ENCODE data around the gene THADA. TPM values are rescaled to one million over a fixed set of nuclear protein-coding genes. Genes with fewer than 3 reads are reported as not detected.

Gene THADA
- total RNA-seq, 1 experiment from 2014 or later: 29.4 TPM

DNA sequence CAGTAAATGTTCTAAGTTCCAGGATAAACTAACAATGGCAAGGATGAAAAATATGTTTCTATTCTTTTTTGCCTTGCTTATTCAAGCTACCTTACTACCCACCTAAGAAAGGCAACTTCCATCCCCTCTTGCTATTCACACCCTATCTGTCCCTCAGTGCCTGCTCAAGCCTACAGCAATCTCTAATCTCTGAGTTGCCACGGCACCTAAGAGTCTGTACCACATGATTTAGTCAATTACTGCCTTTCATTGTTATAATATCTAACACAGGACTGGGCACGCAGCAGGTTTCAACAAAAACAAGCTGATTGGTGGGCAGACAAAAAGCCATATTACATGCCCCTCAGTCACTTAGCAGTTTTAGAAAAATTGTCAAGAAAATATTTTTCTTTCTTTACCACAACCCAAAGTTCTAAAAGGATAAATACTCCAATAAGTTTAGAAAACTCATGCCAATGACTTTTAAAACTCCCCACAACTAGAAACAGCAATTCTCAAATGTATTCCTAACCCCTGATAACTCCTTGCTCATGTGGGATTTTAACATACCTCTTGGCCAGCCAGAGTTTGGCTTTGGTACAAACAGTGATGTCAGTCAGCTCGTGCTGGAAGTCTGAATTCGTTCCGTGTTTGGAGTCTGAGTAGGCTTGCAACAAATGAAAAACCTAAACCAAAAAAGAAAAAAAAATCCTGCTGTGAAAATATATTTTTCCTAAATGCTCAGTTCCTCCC, 252.1 kb downstream of the THADA start:
- Histone ChIP-seq H2AFZ (ENCODE audit: low read length) (no peak overlapping the region), H3K4me3 (ENCODE audit: low read length) (no peak overlapping the region), H3K27ac (ENCODE audit: low read length) (no peak overlapping the region), H3K9me2 (replicated peaks; ENCODE audit: insufficient read depth, low read length) (no peaks in the 10 kb centered on the region), H3K79me2 (ENCODE audit: low read length) (no peaks in the 10 kb centered on the region), H3K9me3 (ENCODE audit: low read length) (no peaks in the 10 kb centered on the region), H3K9ac (ENCODE audit: low read length) (no peak overlapping the region), H3K4me2 (ENCODE audit: low read depth, low read length, poor library complexity, severe bottlenecking) (no peak overlapping the region), H3K27me3 (ENCODE audit: low read length) (no peaks in the 10 kb centered on the region), H3K4me1 (ENCODE audit: low read length) (no peaks in the 10 kb centered on the region), H4K20me1 (ENCODE audit: insufficient read depth, low read depth, low read length) (no peaks in the 10 kb centered on the region), H3K36me3 (ENCODE audit: insufficient read depth, low read length) (no peaks in the 10 kb centered on the region)
- no peak for DNase-seq

- Histone ChIP-seq H3K9me3 (ENCODE audit: low read length) (no peaks in the 10 kb centered on the region), H3K27me3 (ENCODE audit: low read length) (no peaks in the 10 kb centered on the region), H3K79me2 (ENCODE audit: low read length) (no peaks in the 10 kb centered on the region), H2AFZ (ENCODE audit: low read length) (no peak overlapping the region), H3K4me2 (ENCODE audit: low read depth, low read length, poor library complexity, severe bottlenecking) (no peak overlapping the region), H3K4me1 (ENCODE audit: low read length) (no peaks in the 10 kb centered on the region), H4K20me1 (ENCODE audit: insufficient read depth, low read depth, low read length) (no peaks in the 10 kb centered on the region), H3K27ac (ENCODE audit: low read length) (no peak overlapping the region), H3K4me3 (ENCODE audit: low read length) (no peak overlapping the region), H3K9me2 (replicated peaks; ENCODE audit: insufficient read depth, low read length) (no peaks in the 10 kb centered on the region), H3K9ac (ENCODE audit: low read length) (no peak overlapping the region), H3K36me3 (ENCODE audit: insufficient read depth, low read length) (no peaks in the 10 kb centered on the region)
- DNase-seq: no peak
These were observed 253.7 kb downstream of the THADA start for GRCh38 chr2:43341959-43342757.

- H4K20me1 ChIP-seq (ENCODE audit: insufficient read depth, low read depth, low read length): no peaks in the 10 kb centered on the region
- H3K4me1 ChIP-seq (ENCODE audit: low read length): no peaks in the 10 kb centered on the region
- H3K4me3 ChIP-seq (ENCODE audit: low read length): no peak overlapping the region
- no peaks in the 10 kb centered on the region for H3K9me3 ChIP-seq (ENCODE audit: low read length)
- no peaks in the 10 kb centered on the region for H3K79me2 ChIP-seq (ENCODE audit: low read length)
- H3K36me3 ChIP-seq (ENCODE audit: insufficient read depth, low read length): no peaks in the 10 kb centered on the region
- H2AFZ ChIP-seq (ENCODE audit: low read length): no peak overlapping the region
- no peak overlapping the region for H3K4me2 ChIP-seq (ENCODE audit: low read depth, low read length, poor library complexity, severe bottlenecking)
- no peak overlapping the region for H3K27ac ChIP-seq (ENCODE audit: low read length)
- no peaks in the 10 kb centered on the region for H3K27me3 ChIP-seq (ENCODE audit: low read length)
- H3K9me2 ChIP-seq (replicated peaks; ENCODE audit: insufficient read depth, low read length): no peaks in the 10 kb centered on the region
- no peak overlapping the region for H3K9ac ChIP-seq (ENCODE audit: low read length)
- no peak for DNase-seq
These were observed 254.9 kb downstream of the THADA start for GRCh38 chr2:43340945-43341356.

GRCh38 chr2:43340066-43340465, 255.8 kb downstream of the THADA start:
- H3K36me3 ChIP-seq (ENCODE audit: insufficient read depth, low read length): no peaks in the 10 kb centered on the region
- H3K27ac ChIP-seq (ENCODE audit: low read length): no peak overlapping the region
- no peaks in the 10 kb centered on the region for H3K79me2 ChIP-seq (ENCODE audit: low read length)
- H3K27me3 ChIP-seq (ENCODE audit: low read length): no peaks in the 10 kb centered on the region
- no peaks in the 10 kb centered on the region for H4K20me1 ChIP-seq (ENCODE audit: insufficient read depth, low read depth, low read length)
- DNase-seq: no peak
- no peak overlapping the region for H3K4me3 ChIP-seq (ENCODE audit: low read length)
- H3K9me3 ChIP-seq (ENCODE audit: low read length): no peaks in the 10 kb centered on the region
- H3K9me2 ChIP-seq (replicated peaks; ENCODE audit: insufficient read depth, low read length): no peaks in the 10 kb centered on the region
- H3K9ac ChIP-seq (ENCODE audit: low read length): no peak overlapping the region
- H3K4me1 ChIP-seq (ENCODE audit: low read length): no peaks in the 10 kb centered on the region
- no peak overlapping the region for H2AFZ ChIP-seq (ENCODE audit: low read length)
- H3K4me2 ChIP-seq (ENCODE audit: low read depth, low read length, poor library complexity, severe bottlenecking): no peak overlapping the region

GRCh38 chr2:43333656-43334144, 262.1 kb downstream of the THADA start:
- Histone ChIP-seq H3K9ac (ENCODE audit: low read length) (no peak overlapping the region), H3K27me3 (ENCODE audit: low read length) (no peaks in the 10 kb centered on the region), H3K9me3 (ENCODE audit: low read length) (no peaks in the 10 kb centered on the region), H2AFZ (ENCODE audit: low read length) (no peak overlapping the region), H3K4me1 (ENCODE audit: low read length) (no peaks in the 10 kb centered on the region), H3K4me2 (ENCODE audit: low read depth, low read length, poor library complexity, severe bottlenecking) (no peak overlapping the region), H3K27ac (ENCODE audit: low read length) (no peak overlapping the region), H4K20me1 (ENCODE audit: insufficient read depth, low read depth, low read length) (no peaks in the 10 kb centered on the region), H3K79me2 (ENCODE audit: low read length) (no peaks in the 10 kb centered on the region), H3K9me2 (replicated peaks; ENCODE audit: insufficient read depth, low read length) (no peaks in the 10 kb centered on the region), H3K36me3 (ENCODE audit: insufficient read depth, low read length) (no peaks in the 10 kb centered on the region), H3K4me3 (ENCODE audit: low read length) (no peak overlapping the region)
- no peak for DNase-seq

- no peak for DNase-seq
- Histone ChIP-seq H3K27ac (ENCODE audit: low read length) (no peak overlapping the region), H3K4me2 (ENCODE audit: low read depth, low read length, poor library complexity, severe bottlenecking) (no peak overlapping the region), H4K20me1 (ENCODE audit: insufficient read depth, low read depth, low read length) (no peaks in the 10 kb centered on the region), H3K9ac (ENCODE audit: low read length) (no peak overlapping the region), H3K4me1 (ENCODE audit: low read length) (no peaks in the 10 kb centered on the region), H3K4me3 (ENCODE audit: low read length) (no peak overlapping the region), H3K9me3 (ENCODE audit: low read length) (no peaks in the 10 kb centered on the region), H3K27me3 (ENCODE audit: low read length) (no peaks in the 10 kb centered on the region), H3K79me2 (ENCODE audit: low read length) (no peaks in the 10 kb centered on the region), H3K36me3 (ENCODE audit: insufficient read depth, low read length) (no peaks in the 10 kb centered on the region), H2AFZ (ENCODE audit: low read length) (no peak overlapping the region), H3K9me2 (replicated peaks; ENCODE audit: insufficient read depth, low read length) (no peaks in the 10 kb centered on the region)
These were observed 262.7 kb downstream of the THADA start for GRCh38 chr2:43333101-43333655.

GRCh38 chr2:43332653-43333052, 263.2 kb downstream of the THADA start:
- Histone ChIP-seq H2AFZ (ENCODE audit: low read length) (no peak overlapping the region), H4K20me1 (ENCODE audit: insufficient read depth, low read depth, low read length) (no peaks in the 10 kb centered on the region), H3K27me3 (ENCODE audit: low read length) (no peaks in the 10 kb centered on the region), H3K4me2 (ENCODE audit: low read depth, low read length, poor library complexity, severe bottlenecking) (no peak overlapping the region), H3K27ac (ENCODE audit: low read length) (no peak overlapping the region), H3K79me2 (ENCODE audit: low read length) (no peaks in the 10 kb centered on the region), H3K9me3 (ENCODE audit: low read length) (no peaks in the 10 kb centered on the region), H3K36me3 (ENCODE audit: insufficient read depth, low read length) (no peaks in the 10 kb centered on the region), H3K4me3 (ENCODE audit: low read length) (no peak overlapping the region), H3K9me2 (replicated peaks; ENCODE audit: insufficient read depth, low read length) (no peaks in the 10 kb centered on the region), H3K9ac (ENCODE audit: low read length) (no peak overlapping the region), H3K4me1 (ENCODE audit: low read length) (no peaks in the 10 kb centered on the region)
- no peak for DNase-seq

DNA sequence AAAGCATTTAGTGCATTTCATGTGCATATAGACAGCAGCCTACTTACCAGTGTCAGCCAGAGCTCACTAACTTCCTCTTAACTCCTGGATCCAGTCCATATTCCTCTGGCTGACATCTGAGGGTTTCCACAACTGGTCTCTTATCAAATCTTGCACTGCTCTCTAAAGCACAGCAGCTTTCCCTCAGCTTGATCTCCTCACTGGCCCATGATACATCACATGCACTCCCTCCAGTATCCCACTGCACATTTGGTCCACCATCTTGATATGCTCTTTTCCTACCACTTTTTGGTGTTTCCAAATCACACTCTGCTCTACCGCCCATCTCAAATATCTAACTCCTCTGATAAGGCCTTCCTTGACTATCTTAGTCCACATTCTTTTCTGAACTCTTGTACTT, 264.4 kb downstream of the THADA start:
- DNase-seq: no peak
- Histone ChIP-seq H3K27ac (ENCODE audit: low read length) (no peak overlapping the region), H3K4me2 (ENCODE audit: low read depth, low read length, poor library complexity, severe bottlenecking) (no peak overlapping the region), H3K9me3 (ENCODE audit: low read length) (no peaks in the 10 kb centered on the region), H3K4me1 (ENCODE audit: low read length) (no peaks in the 10 kb centered on the region), H3K27me3 (ENCODE audit: low read length) (no peaks in the 10 kb centered on the region), H3K4me3 (ENCODE audit: low read length) (no peak overlapping the region), H3K9ac (ENCODE audit: low read length) (no peak overlapping the region), H4K20me1 (ENCODE audit: insufficient read depth, low read depth, low read length) (no peaks in the 10 kb centered on the region), H3K79me2 (ENCODE audit: low read length) (no peaks in the 10 kb centered on the region), H3K9me2 (replicated peaks; ENCODE audit: insufficient read depth, low read length) (no peaks in the 10 kb centered on the region), H3K36me3 (ENCODE audit: insufficient read depth, low read length) (no peaks in the 10 kb centered on the region), H2AFZ (ENCODE audit: low read length) (no peak overlapping the region)

All from Karpas-422 (cell line).